Inferior parietal cortex (tissue), 1 donor: ENCODE measurements around the gene OSBPL5.

Source experiments
- DNase-seq: peaks from one replicate; pipeline ENCODE4 v3.0.0-alpha.2; 2016; ENCODE audit errors: extremely low spot score

The OSBPL5 gene

DNA sequence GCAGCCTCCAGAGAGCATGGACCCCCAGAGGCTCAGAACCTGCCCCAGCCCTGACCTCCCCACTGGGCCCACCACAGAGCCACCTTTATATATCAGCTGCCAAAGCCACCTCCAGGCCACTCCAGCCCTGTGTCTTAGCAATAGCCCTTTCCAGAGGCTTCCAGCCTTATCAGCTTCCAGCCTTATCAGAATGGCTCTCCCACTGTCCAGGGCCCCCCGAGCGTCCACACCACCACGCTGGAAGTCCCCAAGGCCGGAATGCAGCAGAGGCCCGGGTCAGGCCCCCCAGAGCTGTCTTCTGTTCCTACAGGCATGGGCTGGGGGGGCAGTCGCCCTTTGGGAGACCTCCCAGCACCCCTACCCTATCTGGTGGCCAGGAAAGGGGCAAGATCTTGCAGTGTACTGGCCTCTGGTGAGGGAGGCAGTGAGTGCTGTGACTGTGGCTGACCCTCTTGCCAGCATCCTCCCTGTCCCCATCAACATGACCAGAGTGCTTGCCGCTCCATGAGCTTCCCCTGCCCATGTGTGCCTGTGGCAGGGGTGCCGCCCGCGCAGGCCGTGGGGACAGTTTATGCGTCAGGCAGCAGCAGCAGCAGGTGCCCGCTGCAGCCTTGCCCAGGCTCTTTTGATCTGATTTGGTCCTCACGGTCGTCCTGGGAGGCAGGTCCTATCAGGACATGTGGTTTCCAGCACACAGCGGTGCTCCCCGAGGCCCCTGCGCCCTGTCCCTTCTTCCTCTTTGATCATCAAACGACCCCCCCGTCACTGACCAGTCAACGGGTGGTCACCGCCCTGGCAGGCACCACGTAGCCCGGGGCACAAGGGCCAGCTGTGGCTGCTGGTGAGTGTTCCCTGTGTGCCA lies 15.9 kb downstream of the OSBPL5 start:
- no peak for DNase-seq

DNA sequence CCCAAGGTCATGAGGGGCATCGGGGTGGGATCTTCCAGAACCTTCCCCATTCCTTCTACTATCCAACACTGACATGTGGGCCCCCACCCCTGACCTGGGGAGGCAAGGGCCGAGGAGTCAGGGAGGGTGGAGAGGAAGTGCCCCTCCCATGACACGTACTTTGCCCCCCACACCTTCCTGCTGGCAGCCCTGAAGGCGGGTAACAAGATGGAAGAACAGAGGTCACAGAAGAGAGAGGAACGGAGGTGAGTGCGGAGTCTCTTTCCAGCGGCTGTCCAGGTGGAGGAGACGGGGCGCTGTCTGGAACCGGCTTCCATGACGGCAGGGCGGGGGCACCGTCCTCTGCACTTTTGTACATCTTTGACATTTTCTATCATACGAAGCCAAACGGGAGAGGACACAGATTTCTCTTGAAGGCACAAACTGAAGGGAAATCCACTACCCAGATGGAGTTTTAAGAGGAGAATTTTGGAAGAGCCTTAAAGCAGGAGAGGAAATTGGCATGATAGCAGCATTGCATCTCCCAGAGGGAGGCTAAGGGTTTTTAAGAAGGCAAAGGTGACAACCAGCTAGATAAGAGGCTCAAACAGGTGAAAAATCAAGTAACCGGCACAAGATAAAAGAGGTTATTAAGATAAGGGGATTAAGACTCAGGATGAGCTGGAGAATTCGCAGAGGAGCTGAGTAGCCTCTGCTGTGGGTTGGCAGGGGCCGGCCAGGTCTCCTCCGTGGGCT lies 16.7 kb downstream of the OSBPL5 start:
- DNase-seq = no peak

DNA sequence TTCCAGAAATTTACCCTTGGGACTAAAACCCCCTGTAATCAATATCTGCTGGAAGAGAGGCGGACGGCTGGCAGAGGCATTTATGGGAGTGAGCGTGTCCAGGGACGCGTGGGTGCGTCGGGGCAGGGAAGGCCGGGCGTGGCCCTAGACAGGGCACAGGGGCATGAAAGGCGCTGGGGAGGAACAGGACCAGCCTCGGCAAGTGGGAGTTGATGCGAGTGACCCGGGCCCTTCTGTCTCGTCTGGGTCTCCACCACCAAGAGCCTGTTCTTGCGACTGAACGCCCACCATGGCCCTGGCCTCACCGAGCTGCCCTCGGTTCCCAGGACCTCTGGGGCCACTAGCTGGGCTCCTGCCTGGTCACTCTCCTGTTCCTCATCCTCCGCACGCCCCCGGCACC lies 17.5 kb downstream of the OSBPL5 start:
- no peak for DNase-seq

DNA sequence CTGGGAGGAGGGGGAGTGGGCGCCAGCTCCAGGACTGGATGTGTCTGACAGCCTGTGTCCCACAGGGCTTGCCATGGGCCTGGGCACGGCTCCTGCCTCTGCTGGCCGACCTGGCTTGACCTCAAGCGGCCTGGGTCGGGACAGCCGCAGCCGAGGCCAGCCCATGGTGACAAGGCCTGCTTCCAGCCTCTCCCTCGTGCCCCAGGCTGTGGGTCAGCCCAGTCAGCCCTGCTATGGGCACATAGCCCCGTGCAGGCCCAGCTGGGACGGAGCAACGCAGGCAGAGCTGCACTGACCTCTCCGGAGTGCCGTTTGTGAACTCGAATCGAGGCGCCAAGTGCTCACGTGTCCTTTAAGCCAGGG lies 17.9 kb downstream of the OSBPL5 start:
- DNase-seq = no peak

DNA sequence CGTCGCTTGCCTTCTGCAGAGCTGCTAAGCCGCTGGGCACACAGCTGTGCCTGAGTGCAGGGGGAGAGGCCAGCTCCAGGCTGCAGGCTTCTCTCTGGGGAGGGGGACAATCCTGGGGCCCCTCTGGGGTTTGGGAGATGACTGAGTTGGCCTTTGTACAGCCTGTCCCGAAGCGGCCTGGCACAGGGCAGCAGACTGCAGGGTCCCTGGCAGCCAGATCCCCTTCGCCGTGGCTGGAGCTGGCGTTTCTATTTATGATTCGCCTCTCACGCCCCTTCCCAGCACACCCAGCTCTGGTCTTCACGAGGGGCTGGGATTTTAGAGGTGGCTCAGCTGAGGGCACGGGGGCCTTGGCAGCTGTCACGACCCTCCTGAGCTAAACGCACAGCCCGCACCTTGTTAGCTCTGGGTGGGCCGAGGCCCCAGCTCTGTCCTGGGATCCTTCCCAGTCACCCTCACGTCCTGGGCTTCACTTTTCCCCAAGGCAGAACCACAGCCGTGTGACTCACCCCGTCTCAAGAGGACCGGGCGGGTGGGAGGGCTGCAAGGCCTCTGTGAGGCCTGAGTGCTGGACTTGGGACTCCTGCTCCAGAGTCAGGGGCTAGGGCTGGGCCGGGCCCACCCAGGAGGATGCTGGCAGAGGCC lies 18.4 kb downstream of the OSBPL5 start:
- DNase-seq = no peak

DNA sequence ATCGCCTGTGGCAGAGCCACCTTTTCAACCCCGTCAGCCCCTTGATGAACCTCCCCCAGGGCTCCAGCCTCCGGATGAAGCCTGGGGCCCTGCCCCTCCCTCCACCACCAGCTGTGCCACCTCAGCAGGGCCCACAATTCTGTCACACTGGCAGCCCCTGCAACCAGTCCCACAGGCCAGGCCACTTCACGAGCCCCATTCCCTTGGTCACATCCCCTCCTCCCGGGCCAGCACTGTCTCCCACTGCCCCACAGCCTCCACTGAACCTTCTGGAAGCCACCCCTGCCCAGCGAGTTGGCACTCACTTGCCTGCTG lies 19.9 kb downstream of the OSBPL5 start:
- no peak for DNase-seq

DNA sequence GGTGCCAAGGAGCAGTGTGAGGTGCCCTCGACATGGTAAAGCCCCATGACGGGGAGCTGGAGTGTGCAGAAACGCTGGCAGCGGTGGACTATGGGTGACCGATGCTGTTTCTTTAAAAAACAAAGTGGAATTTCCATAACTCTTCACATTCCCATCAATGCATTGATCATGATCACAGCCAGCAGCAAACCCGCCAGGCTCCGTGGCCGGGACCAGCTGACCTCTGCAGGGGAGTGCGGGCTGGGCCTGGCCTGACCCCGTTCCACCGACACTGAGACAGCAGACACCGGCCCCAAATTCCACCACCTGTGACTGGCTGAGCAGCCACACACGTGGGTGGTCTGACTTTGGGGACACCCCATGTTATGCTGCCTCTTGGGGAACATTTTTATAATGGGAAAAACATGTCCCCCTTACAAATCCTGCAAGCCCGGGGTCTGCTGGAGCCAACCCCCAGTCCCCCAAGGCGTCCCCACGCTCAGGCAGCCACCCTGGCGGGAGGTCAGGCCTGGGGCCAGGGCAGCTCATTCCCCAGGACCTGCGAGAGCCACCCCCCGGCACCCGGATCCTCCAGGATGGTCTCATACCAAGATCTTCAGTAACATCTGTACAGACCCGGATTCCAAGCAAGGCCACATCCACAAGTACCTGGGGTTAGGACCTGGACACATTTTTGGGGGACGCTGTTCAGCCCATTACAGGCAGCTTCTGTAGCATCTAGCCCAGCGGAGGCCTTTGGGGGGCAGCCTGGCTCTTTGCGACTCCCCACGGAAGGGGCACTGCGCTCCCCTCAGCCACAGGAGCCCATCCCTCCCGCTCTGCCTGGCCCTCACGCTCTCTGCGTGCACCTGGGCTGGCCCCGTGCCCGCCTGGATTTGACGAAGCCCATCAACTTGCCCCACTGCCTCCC lies 20.6 kb downstream of the OSBPL5 start:
- DNase-seq = no peak

DNA sequence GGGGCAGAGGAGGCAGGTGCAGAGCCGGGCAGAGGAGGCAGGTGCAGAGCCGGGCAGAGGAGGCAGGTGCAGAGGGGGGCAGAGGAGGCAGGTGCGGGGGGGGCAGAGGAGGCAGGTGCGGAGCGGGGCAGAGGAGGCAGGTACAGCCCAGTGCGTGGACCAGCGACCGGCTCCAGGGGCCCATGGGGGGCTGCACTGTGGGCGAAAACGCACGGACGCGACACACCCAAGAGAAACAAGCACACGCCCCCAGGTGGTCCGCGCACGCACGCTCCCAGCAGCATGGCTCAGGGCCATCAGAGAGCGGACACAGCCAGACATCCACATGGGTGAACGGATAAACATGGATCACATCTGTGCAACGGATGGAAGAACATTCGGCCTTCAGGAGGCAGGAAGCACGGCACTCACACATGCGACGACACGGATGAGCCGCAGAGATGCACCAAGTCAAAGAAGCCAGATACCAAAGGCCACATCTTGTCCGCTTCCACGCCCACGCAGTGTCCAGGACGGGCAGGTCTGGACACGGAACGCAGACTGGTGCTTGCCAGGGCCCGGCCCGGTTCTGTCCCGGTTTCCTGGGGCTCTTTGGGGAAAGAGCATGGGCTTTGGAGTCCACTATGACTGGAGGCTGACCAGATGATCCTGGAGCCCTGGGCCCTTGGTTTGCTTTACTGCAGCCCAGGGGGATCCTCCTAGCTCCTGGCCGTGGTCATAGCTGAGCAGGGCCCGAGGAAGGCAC lies 21.8 kb downstream of the OSBPL5 start:
- no peak for DNase-seq

DNA sequence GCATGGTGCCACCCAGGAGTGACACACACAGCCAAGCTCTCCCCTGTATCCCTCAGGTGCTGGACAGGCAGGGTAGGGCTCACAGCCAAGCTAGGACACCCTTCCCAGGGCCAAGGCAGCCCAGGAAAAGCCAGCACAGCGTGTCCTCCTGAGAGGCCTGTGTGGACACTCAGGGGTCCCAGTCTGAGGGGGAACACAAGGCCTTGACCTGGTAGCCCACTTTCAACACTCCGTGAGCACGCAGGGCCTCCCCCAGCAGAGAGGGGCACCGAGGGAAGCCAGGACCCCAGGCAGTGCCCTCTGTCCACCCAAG lies 24.9 kb downstream of the OSBPL5 start:
- no peak for DNase-seq

DNA sequence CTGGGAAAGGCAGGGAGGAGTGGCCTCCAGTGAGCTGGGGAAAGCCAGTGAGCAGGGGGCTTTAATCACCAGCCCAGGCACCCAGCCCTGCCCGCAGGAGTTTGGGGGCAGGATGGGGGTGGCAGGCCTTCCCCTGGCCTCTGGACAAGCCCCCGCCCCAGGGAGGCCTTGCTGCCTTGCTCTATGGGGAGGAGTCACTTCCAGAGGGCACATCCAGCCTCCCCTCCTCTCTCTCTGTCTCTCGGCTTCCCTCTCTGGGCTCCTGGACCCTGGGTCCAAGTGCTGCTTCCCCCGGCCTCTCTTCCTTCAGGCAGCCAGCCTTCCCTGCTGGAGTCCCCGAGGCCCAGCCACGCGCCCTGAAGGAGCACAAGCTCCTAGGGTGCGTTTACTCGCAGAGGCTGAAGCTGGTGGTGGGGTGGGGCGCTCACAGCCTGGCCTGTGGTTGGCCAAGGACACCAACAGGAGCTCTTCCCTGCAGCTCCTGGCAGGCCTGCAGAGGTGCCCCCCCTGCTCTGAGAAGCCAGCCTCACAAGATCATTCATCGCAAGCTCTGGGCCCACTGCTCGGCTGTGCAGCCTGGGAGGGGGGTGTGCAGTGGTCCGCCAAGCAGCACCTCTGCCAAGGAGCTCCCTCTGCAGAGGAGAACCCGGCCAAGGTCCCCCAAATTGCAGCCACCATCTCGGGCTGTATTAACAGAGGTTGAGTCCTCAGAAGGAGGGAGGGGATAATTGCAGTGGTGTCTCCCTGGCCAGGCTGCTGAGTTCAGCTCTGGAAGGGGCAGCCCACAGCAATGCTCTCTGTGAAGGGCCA lies 25.4 kb downstream of the OSBPL5 start:
- DNase-seq = no peak

DNA sequence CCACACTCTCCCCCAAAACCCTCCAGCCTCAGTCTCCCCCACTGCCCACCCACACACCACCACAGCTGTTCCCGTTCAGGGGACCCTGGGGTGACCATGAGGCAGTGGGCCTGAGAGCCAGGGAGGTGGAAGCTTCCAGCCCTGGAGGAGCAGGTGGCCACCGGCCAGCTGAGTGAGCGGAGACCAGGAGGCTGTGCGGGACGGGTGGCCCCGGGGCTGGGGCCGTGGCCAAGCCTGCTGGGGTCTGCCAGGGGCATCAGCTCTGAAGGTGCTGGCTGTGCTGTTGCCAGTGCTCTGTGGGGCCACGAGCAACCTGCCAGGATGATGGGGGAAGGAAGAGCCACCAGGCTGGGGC lies 26.0 kb downstream of the OSBPL5 start:
- DNase-seq = no peak

DNA sequence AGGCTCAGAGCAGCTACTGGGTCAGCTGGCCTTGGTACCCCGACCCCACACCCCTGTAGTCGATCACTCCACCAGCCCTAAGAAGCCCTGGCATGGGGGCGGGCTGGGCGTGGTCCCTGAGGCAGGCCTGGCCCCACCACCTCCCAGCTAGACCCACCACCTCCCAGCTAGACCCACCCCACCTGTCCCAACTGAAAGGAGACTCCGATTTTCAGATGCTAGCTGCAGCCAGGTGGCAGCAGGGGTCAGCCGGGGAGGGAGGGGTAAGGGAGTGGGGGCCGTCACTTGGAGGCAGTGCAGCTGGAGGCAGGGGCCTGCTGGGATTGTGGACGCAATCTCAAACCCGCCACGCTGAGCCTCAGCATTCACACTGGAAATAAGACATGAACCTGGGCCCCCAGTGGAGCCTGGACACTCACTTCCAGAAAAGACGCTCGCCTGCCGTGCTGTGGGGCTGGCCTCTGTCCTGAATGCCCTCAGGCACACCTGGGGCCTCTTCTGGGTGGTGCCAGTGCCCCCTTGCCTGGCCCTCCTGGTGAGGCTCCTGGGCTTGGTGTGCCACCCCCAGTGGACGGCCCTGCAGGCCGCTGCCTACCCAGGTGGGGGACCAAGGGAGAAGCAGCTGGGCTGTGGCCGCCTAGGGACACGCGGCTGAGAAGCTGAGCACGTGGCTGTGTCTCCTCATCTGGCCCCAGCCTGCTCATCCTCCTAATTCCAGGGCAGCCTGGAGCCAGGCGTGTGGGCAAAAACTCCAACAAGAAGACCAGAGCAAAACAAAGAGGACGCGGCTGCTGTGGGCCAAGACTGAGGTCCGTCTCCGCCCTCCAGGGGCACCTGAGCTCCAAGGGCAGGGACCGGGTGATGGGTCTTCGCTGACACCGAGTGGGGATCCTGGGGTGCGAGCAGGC lies 26.7 kb downstream of the OSBPL5 start:
- DNase-seq = no peak

DNA sequence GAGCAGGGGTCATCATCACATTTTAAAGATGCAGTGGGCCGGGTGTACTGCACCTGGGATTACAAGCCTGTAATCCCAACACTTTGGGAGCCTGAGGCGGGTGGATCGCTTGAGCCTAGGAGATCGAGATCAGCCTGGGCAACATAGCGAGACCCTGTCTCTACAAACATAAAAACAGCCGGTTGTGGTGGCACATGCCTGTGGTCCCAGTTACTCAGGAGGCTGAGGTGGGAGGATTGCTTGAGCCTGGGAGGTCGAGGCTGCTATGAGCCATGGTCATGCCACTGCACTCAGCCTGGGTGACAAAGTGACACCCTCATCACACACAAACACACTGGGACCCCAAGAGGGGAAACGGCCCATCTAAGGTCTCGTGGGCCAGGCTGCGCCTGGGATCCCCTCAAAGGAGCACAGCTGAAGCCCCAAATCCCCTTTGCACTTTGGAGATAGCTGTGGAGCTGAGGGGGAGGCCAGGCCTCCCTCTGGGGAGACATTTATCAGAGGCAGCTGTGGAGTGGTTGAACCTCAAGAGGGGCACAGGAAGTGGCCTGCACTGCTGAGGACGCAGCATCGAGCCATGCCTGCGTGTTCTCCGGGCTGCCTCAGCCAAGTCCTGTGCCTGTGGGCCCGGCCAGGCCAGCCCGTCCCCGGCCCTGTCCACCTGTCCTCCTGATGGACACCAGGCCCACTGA lies 27.5 kb downstream of the OSBPL5 start:
- no peak for DNase-seq

DNA sequence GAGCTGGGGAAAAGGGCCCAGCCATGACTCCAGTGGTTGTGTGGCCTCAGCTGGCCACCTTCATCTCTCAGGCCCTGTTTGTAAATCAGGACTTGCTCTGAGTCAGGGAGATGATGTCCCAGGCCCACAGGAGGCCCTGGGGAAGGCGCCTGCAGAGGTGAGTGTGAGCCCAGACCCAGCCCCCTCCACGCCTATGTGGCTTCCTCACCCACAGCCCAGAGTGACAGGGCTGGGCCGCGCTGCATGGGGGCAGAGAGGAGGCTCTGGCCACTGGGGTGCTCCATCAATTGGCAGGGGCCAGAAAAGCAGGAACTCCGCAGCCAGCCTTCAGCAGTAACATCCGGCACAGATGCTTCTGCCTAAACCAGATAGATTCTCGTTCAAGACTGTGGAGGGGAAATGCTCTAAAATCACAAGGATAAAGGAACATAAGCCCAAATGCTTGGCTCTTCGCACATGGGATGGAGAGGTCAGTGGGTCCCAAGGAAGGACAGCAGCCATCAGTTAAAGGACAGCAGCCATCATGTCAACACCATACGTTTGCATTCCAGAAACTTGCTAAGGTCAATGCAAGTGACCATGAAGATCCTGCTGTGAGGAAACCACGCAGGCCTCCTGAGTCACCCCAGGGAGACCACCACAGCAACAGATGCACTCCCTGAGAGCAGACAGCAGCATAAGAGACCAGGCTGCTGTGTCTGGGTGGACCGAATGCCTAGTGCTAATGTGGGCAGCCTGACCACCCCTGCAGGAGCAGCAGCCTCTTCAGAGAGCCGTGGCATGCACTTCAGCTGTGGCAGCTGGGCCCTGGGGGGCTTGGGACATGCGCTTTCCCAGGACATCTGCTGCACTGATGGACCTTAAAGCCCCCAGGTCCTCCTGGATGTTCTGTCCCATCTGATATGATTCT lies 28.3 kb downstream of the OSBPL5 start:
- no peak for DNase-seq

DNA sequence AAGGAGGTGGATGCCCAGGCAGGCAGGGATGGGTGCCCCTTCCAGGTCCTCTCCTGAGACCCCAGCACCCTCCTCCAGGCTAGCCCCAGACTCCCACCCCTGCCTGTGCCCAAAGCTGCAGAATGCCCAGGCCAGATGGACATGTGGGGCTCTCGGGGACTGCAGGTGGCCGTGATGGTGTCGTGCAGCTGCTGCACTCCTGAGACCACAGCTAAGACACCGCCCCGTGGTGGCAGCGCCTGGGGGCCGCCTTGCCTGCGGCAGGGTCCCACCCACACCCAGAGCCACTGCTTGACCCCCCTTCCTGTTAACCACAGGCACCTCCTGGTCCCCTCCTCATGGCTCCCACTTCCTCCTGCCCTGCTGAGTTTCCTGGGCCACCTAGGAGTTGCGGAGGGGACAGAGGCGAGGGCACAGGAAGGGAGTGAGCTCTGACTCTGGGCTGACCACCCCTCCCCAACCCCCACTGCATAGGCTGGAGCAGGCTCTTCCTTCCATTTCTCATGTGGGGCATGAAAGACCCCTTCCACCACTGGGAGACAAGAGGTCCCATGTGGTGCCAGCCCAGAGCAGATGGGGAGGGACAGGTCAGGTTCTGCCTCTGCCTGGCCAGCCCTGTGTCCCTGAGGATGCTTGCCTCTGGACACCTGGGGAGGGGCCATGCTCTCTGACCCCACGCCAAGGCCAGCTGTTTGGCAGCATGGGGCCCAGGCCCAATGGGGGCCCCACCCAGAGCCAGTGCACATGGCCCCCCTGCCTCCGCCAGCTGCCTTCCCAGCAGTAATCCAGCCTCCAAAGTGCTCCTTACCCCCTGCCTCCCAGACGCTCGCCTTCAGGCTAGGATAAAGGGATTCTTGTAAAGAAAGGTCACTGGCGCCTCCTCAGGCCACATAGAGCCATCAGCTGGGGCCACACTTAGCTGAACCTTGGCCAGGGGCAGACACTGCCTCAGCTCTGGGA lies 29.3 kb downstream of the OSBPL5 start:
- no peak for DNase-seq

DNA sequence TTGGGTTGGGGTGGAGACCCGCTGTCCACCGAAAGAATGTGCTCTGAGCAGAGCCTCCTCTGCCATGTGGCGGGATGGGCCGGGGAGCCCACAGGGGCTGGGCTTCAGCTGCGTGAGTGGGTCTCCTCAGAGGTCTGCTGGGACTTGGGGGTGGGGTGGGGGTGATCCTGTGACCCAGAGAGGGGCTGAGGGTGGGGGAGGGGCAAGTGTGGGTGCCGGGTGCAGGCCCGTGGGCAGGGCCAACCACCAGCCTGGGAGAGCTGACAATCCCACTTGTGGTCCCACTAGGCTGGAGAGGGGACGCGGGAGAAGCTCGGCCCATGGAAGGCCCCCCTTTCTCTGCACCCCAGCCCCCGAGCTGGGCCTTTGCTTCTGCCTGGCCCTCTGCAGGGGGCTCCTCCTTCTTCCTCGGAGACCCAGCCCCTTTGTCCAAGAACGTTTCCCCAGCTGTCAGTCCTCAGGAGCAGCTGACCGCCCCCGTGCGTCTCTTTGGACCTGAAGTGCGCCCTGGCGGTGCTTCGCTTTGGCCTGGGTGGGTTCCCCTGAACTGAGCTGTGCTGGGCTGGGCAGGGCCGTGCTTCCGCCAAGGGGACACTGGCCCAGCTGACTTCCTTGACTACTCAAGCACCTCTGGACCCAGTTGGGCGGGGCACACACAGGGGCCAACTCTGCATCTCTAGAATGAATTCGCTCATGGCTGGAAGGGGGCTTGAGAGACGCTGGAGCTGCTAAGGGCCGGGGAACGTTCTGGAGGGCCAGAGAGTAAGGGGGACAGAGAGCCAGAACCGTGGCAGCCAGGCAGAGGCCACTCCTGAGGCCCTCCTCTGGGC lies 30.2 kb downstream of the OSBPL5 start:
- no peak for DNase-seq
